HG02623 (cell line): Measurements from ENCODE around the gene PDCL3.
A peak's percentile ranks its signal among the peaks of the same experiment; 100 is the strongest.

Source experiments
- ATAC-seq: cut with Tn5 transposase; IDR thresholded peaks from one replicate; pipeline ENCODE4 v1.9.1; 2021; ENCODE audit warnings: moderate library complexity; ENCODE audit not compliant: unreplicated experiment

Gene PDCL3

GRCh38 chr2:100560216-100560830 is 2.5 kb upstream of the PDCL3 start:
- ATAC-seq = no peak

- no peak for ATAC-seq
These were observed 1.6 kb upstream of the PDCL3 start for GRCh38 chr2:100561191-100561590.

- ATAC-seq = peak; percentile 3
These were observed 834 bp downstream of the PDCL3 start for GRCh38 chr2:100563407-100564247.

- ATAC-seq = no peak
These were observed 6.2 kb downstream of the PDCL3 start for GRCh38 chr2:100568989-100569388.

- ATAC-seq = no peak
These were observed 8.9 kb downstream of the PDCL3 start for GRCh38 chr2:100571668-100572067.

- ATAC-seq = no peak
These were observed 15.0 kb downstream of the PDCL3 start for GRCh38 chr2:100577777-100578176.

GRCh38 chr2:100580367-100581276 is 17.8 kb downstream of the PDCL3 start:
- peak; percentile 85 for ATAC-seq

GRCh38 chr2:100581277-100581612 is 18.5 kb downstream of the PDCL3 start:
- no peak for ATAC-seq

- ATAC-seq = no peak
These were observed 22.0 kb downstream of the PDCL3 start for GRCh38 chr2:100584816-100585215.

GRCh38 chr2:100588071-100588786 is 25.4 kb downstream of the PDCL3 start:
- ATAC-seq = no peak

GRCh38 chr2:100589527-100589926 is 26.7 kb downstream of the PDCL3 start:
- no peak for ATAC-seq

GRCh38 chr2:100592226-100592625 is 29.4 kb downstream of the PDCL3 start:
- no peak for ATAC-seq

GRCh38 chr2:100596465-100596864 is 33.7 kb downstream of the PDCL3 start:
- no peak for ATAC-seq

GRCh38 chr2:100599566-100599965 is 36.8 kb downstream of the PDCL3 start:
- no peak for ATAC-seq

GRCh38 chr2:100601661-100602060 is 38.9 kb downstream of the PDCL3 start:
- ATAC-seq = no peak

GRCh38 chr2:100603414-100603813 is 40.6 kb downstream of the PDCL3 start:
- no peak for ATAC-seq

- no peak for ATAC-seq
These were observed 41.3 kb downstream of the PDCL3 start for GRCh38 chr2:100603948-100604633.

- no peak for ATAC-seq
These were observed 43.5 kb downstream of the PDCL3 start for GRCh38 chr2:100606332-100606725.

GRCh38 chr2:100606726-100607343 is 44.0 kb downstream of the PDCL3 start:
- ATAC-seq = no peak

GRCh38 chr2:100610381-100610831 is 47.6 kb downstream of the PDCL3 start:
- ATAC-seq = no peak
